ENCODE results near the gene MYPOP.

- TF ChIP-seq CTCF (tag by site-specific recombination; IDR thresholded peaks at IDR 0.05) (no peak), ZBTB7A (tag by site-specific recombination; IDR thresholded peaks at IDR 0.05; ENCODE audit: low read depth) (no peak), KLF16 (tag by site-specific recombination; IDR thresholded peaks at IDR 0.05) (no peak), ZBTB26 (tag by site-specific recombination; optimal IDR thresholded peaks at IDR 0.05) (no peak), PATZ1 (tag by site-specific recombination; IDR thresholded peaks at IDR 0.05) (no peak), PBX3 (CRISPR knock-in tag; IDR thresholded peaks at IDR 0.05) (no peak), YY1 (tag by site-specific recombination; IDR thresholded peaks at IDR 0.05) (no peak), ZNF366 (tag by site-specific recombination; conservative IDR thresholded peaks at IDR 0.05) (no peak), ATF2 (tag by site-specific recombination; IDR thresholded peaks at IDR 0.05; ENCODE audit: low read depth) (no peak), ZNF707 (tag by site-specific recombination; IDR thresholded peaks at IDR 0.05) (no peak), ZNF488 (tag by site-specific recombination; IDR thresholded peaks at IDR 0.05) (no peak)
Measured at GRCh38 chr19:45919678-45920077, 17.3 kb upstream of the MYPOP start.
